Measurements from ENCODE around the gene CXCL5.
"Not testable (repeated sequence)": the region's sequence is repeated elsewhere in the genome, so short reads cannot be mapped to it uniquely, and the experiment has no call there.

DNA sequence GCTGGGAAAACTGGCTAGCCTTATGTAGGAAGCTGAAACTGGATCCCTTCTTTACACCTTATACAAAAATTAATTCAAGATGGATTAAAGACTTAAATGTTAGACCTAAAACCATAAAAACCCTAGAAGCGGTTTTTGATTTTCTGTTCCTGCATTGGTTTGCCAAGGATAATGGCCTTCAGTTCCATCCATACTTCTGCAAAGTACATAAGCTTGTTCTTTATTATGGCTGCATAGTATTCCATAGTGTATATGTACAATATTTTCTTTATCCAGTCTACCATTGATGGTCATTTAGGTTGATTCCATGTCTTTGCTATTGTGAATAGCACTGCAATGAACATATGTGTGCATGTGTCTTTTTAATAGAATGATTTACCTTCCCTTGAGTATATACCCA lies 39.4 kb downstream of the CXCL5 start:
- not testable (repeated sequence) for TF ChIP-seq CTCF, POLR2A (IDR thresholded peaks at IDR 0.05)
